ENCODE measurements around the gene NECAB3. TPM values are rescaled to one million over a fixed set of nuclear protein-coding genes. Genes with fewer than 3 reads are reported as not detected.
A peak's percentile ranks its signal among the peaks of the same experiment; 100 is the strongest.

NECAB3 gene
- total and polyA plus RNA-seq, 2 of the 13 experiments (the other 11 are each of a cell fraction or from before 2014, with no cell fraction given) = 61.5 to 65.5 TPM

DNA sequence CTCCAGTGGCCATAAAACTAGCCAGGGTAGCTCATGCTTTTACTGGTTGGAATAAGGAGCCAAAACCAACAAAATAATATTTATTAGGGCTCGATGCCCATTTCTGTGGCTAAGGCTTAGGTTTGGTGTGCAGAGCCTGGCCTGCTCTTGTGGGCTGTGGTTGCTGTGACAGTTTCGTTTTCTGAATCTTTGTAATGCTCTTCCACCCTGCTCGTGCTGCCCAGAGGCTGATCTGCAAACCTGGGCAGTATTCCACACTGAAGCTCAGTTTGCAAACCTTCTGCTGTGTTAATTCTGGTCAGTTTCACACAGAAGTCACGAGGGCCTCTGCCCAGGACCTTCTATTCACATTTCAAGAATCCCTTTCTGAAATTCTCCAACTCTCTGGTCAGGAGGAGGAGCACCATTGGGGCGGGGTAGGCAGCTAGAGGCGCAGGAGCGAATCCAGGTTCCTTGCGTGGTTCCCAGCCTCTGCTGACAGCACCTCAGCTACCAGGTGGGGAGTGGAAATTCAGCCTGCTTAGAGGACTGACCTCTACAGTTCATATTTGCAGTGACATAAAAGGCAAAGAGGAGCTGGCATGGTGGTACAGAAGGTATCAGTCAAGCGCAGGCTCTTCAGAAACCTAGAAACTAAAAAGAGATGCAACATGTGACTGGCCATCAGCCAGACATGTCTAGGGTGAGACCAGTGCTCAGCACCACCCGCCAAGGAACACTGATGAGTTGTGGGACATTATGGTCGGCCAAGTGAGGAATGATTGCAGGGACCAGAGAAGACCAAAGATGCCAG is 26.4 kb downstream of the NECAB3 start:
- H3K79me2 ChIP-seq (ENCODE audit: insufficient read depth, low read length) = no peaks in the 10 kb centered on the region
- ATAC-seq (peak; percentile 5), FAIRE-seq (no peak), DNase-seq (ENCODE audit: low spot score) (no peak)
- no peak overlapping the region for H3K4me3 ChIP-seq (replicated peaks in 1 of 3; ENCODE audit: insufficient read depth in 1 of 3, low read depth in 2 of 3, low read length in 3 of 3)
- ChIA-PET POLR2A (interaction anchor here (1.5 to 2.2 kb wide), 2 partner anchors 16 to 158 kb away, joined by 3 to 8 read pairs; partner anchors contain the start of gene CBFA2T2), CTCF (ENCODE audit: low intra/inter-chr PET ratio, low total read pairs) (no interaction called here)
- peaks cover 16 to 30% of the 10 kb centered on the region in 2 experiments for H3K36me3 ChIP-seq (replicated peaks in 1 of 2; ENCODE audit: control insufficient read depth in 1 of 2, insufficient read depth in 2 of 2, low read length in 2 of 2)
- in situ Hi-C loops (cut with HindIII; ENCODE audit: extremely low pct_ligation_motif_present, low pct_unique_long_range_greater_than_20kb) (loop anchor here (10.0 kb wide), 1 partner anchor 133 kb away; no protein-coding TSS in a partner anchor), intact Hi-C loops (cut with micrococcal nuclease; ENCODE audit: unreplicated experiment) (no loop called here)
- 92% methylated on average over 11 of the region's 11 CpGs for WGBS (ENCODE audit: low lambda C conversion rate)
- no peaks in the 10 kb centered on the region; the same call in 1 of the 2 replicates for H4K20me1 ChIP-seq (ENCODE audit: insufficient read depth, low read length)
- BruUV-seq (replicated peaks) = TSS peak; percentile 20
- no peaks in the 10 kb centered on the region for H3K27me3 ChIP-seq (ENCODE audit: control insufficient read depth in 1 of 2, insufficient read depth in 2 of 2, low read length in 2 of 2)
- peaks cover 15% of the 10 kb centered on the region for H3K4me1 ChIP-seq (ENCODE audit: insufficient read depth, low read length)
- no peak overlapping the region for H2AFZ ChIP-seq (ENCODE audit: low read length)
- H3K9me3 ChIP-seq (ENCODE audit: low read length) = no peaks in the 10 kb centered on the region
- no peak overlapping the region for H3K9ac ChIP-seq (ENCODE audit: insufficient read depth, low read depth, low read length)
- H3K4me2 ChIP-seq (ENCODE audit: low read depth, low read length) = no peak overlapping the region
- no peak overlapping the region for H3K27ac ChIP-seq (ENCODE audit: extremely low read length, insufficient read depth, low read length)
- no peak for TF ChIP-seq KLF12 (CRISPR knock-in tag; IDR thresholded peaks at IDR 0.05; ENCODE audit: borderline replicate concordance)
- TF ChIP-seq NPAS2 (CRISPR knock-in tag; IDR thresholded peaks at IDR 0.05; ENCODE audit: borderline replicate concordance) = no peak
- no peak for TF ChIP-seq ZNF547 (CRISPR knock-in tag; IDR thresholded peaks at IDR 0.05)
- no peak for TF ChIP-seq KMT2A (CRISPR knock-in tag; IDR thresholded peaks at IDR 0.05)
- no peak for TF ChIP-seq ZNF792 (CRISPR knock-in tag; IDR thresholded peaks at IDR 0.05)
- TF ChIP-seq, protein P1, sequence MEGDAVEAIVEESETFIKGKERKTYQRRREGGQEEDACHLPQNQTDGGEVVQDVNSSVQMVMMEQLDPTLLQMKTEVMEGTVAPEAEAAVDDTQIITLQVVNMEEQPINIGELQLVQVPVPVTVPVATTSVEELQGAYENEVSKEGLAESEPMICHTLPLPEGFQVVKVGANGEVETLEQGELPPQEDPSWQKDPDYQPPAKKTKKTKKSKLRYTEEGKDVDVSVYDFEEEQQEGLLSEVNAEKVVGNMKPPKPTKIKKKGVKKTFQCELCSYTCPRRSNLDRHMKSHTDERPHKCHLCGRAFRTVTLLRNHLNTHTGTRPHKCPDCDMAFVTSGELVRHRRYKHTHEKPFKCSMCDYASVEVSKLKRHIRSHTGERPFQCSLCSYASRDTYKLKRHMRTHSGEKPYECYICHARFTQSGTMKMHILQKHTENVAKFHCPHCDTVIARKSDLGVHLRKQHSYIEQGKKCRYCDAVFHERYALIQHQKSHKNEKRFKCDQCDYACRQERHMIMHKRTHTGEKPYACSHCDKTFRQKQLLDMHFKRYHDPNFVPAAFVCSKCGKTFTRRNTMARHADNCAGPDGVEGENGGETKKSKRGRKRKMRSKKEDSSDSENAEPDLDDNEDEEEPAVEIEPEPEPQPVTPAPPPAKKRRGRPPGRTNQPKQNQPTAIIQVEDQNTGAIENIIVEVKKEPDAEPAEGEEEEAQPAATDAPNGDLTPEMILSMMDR (CRISPR knock-in tag; IDR thresholded peaks at IDR 0.05) = 0 out of 2 replicates have a peak, but pooled peaks have one; percentile 22
- no peak for TF ChIP-seq FOXO1 (CRISPR knock-in tag; IDR thresholded peaks at IDR 0.05)
- TF ChIP-seq ELF1 (CRISPR knock-in tag; IDR thresholded peaks at IDR 0.05) = no peak
- TF ChIP-seq, protein P2, sequence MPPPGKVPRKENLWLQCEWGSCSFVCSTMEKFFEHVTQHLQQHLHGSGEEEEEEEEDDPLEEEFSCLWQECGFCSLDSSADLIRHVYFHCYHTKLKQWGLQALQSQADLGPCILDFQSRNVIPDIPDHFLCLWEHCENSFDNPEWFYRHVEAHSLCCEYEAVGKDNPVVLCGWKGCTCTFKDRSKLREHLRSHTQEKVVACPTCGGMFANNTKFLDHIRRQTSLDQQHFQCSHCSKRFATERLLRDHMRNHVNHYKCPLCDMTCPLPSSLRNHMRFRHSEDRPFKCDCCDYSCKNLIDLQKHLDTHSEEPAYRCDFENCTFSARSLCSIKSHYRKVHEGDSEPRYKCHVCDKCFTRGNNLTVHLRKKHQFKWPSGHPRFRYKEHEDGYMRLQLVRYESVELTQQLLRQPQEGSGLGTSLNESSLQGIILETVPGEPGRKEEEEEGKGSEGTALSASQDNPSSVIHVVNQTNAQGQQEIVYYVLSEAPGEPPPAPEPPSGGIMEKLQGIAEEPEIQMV (CRISPR knock-in tag; IDR thresholded peaks at IDR 0.05; ENCODE audit: low read depth) = no peak
- TF ChIP-seq ZNF136 (CRISPR knock-in tag; IDR thresholded peaks at IDR 0.05; ENCODE audit: low read depth) = no peak
- TF ChIP-seq ZNF572 (CRISPR knock-in tag; IDR thresholded peaks at IDR 0.05) = no peak
- no peak for TF ChIP-seq ZNF788 (CRISPR knock-in tag; IDR thresholded peaks at IDR 0.05; ENCODE audit: borderline replicate concordance)
- no peak for TF ChIP-seq CENPX (CRISPR knock-in tag; IDR thresholded peaks at IDR 0.05)
- no peak for TF ChIP-seq ZNF687 (CRISPR knock-in tag; IDR thresholded peaks at IDR 0.05)
- no peak for TF ChIP-seq FLYWCH1 (CRISPR knock-in tag; IDR thresholded peaks at IDR 0.05)
- TF ChIP-seq POLR2AphosphoS5 (IDR thresholded peaks at IDR 0.05; ENCODE audit: low read depth, low read length) = no peak
- no peak for TF ChIP-seq EED (CRISPR knock-in tag; IDR thresholded peaks at IDR 0.05)
- TF ChIP-seq ZNF256 (CRISPR knock-in tag; conservative IDR thresholded peaks at IDR 0.05) = no peak
